Psoas muscle (tissue), 8 donors: ENCODE results near the gene SNCB. TPM values are rescaled to one million over a fixed set of nuclear protein-coding genes. Genes with fewer than 3 reads are reported as not detected.
A peak's percentile ranks its signal among the peaks of the same experiment; 100 is the strongest.

ENCODE experiments used
- ATAC-seq, 4 donors: fragments of 200-7000 bp; cut with Tn5 transposase; one replicate each; pipeline ENCODE4 v1.9.1; 2020; ENCODE audit warnings: moderate library complexity in 3 of 4, mild to moderate bottlenecking in 2 of 4
- DNase-seq, 2 donors: peaks; one replicate each; pipeline ENCODE4 v3.0.0-alpha.2; 2020
- H3K27ac ChIP-seq: fragments of 200-600 bp; one replicate; pipeline ENCODE4 v1.8.0; 2022
- H3K27me3 ChIP-seq, 3 donors: fragments of 200-600 bp in 1 of 3; one replicate each; pipeline versions ENCODE4 v1.6.1 to v1.8.0; 2013 to 2022; ENCODE audit warnings: low read length in 2 of 3, mild to moderate bottlenecking in 2 of 3, moderate library complexity in 1 of 3; ENCODE audit not compliant: insufficient read depth in 3 of 3
- H3K36me3 ChIP-seq, 2 donors: fragments of 200-600 bp in 1 of 2; one replicate each; pipeline versions ENCODE4 v1.6.1 to v1.8.0; 2013 to 2022; ENCODE audit warnings: low read depth in 1 of 2, mild to moderate bottlenecking in 1 of 2, moderate library complexity in 1 of 2; ENCODE audit not compliant: insufficient read depth in 1 of 2
- H3K4me1 ChIP-seq: fragments of 200-600 bp; one replicate; pipeline ENCODE4 v1.8.0; 2022
- H3K4me3 ChIP-seq: fragments of 200-600 bp; one replicate; pipeline ENCODE4 v1.8.0; 2022; ENCODE audit warnings: mild to moderate bottlenecking
- H3K9me3 ChIP-seq: fragments of 200-600 bp; one replicate; pipeline ENCODE4 v1.8.0; 2022
- CTCF ChIP-seq: fragments of 200-600 bp; IDR thresholded peaks from one replicate; pipeline ENCODE4 v1.8.0; 2022; ENCODE audit warnings: antibody characterized with exemption
- WGBS, 3 donors: extraction: QIAGEN DNeasy Blood & Tissue Kit; methylation state at CpG; one replicate each; pipeline versions ENCODE4 v1.1.6 to v1.1.7; 2013; 5-methylcytosine and 5-hydroxymethylcytosine counted together
- intact Hi-C, 2 donors: fragments of 100-400 bp; cut with DNase I; formaldehyde crosslinking; loops; one replicate each; pipeline versions ENCODE4 v1.11.0 to v1.14.2; 2022
- polyA plus RNA-seq, 3 donors: library from polyadenylated mRNA; stranded (reverse); fragments of 200-250 nt; gene quantifications; one replicate each; pipeline ENCODE4 v1.2.3, GENCODE V29; 2013
- total RNA-seq, 4 donors: library from RNA; stranded (reverse); fragmentation: NEBNext Ultra II Directional in 2 of 4; extraction: Animal tissue kit (Norgen Biotek cat#: 25700) in 2 of 4; gene quantifications; one replicate each; pipeline versions ENCODE4 v1.2.1 to v1.2.4, GENCODE V29; 2021 to 2023
- donor health status: healthy with polysubstance abuse.
- donor health status: DM: no; HTN: no; CAD: no; lungs with moderate emphysema.
- donor health status: Bipolar disorder and iron deficiency.
- donor health status: healthy.
- donor health status: DM: yes; HTN: yes; CAD: no.
- donor health status: DM: no; HTN: no; CAD: no.
- donor health status: DM: no; HTN: no; CAD: no.
- donor health status: DM: yes; HTN: yes; CAD: no.

The SNCB gene
- total and polyA plus RNA-seq, 7 donors, result 0.32 to 1.2 (median 0.42) TPM

DNA sequence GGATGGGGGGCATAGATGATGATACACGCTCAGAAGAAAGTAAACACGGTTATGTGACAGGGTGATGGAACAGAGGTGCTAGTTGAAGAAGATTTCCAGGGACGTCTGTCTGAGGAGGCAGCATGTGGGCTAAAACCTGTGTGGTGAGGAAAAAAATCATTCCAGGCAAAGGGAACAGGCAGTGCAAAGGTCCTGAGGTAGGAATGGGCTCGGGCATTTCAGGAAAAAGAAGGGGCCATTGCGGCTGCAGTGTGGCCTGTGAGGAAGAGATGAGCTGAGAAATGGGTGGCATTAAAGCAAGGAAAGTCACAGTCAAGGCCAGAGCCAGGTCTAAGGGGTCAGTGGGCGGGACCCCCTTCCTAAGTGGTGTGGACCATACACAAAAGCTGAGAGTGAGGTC, 35.2 kb upstream of the SNCB start:
- H3K4me1 ChIP-seq, result peaks cover 3% of the 10 kb centered on the region
- no peak overlapping the region for H3K27ac ChIP-seq
- no peak for ATAC-seq
- WGBS, 3 donors, result 87 to 91% (median 89%) methylated on average over 6 of the region's 6 CpGs
- no peak for TF ChIP-seq CTCF
- no peaks in the 10 kb centered on the region for H3K36me3 ChIP-seq
- intact Hi-C loops, result no loop called here
- no peak for DNase-seq
- no peaks in the 10 kb centered on the region for H3K9me3 ChIP-seq
- H3K4me3 ChIP-seq, result no peak overlapping the region
- H3K27me3 ChIP-seq, result peaks cover 0 to 47% (median 0%) of the 10 kb centered on the region in 3 donors

GRCh38 chr5:176664886-176665285, 34.6 kb upstream of the SNCB start:
- intact Hi-C loops, result loop anchor here in 1 of 2 donors (5.0 kb wide), 1 partner anchor 142 kb away; no protein-coding TSS in a partner anchor
- ATAC-seq (no peak), DNase-seq (peak in 1 of 2 donors; percentile 38)
- no peaks in the 10 kb centered on the region for H3K36me3 ChIP-seq
- H3K27ac ChIP-seq, result no peak overlapping the region
- H3K4me1 ChIP-seq, result peaks cover 3% of the 10 kb centered on the region
- H3K27me3 ChIP-seq, result peaks cover 0 to 46% (median 0%) of the 10 kb centered on the region in 3 donors
- H3K4me3 ChIP-seq, result no peak overlapping the region
- no peak for TF ChIP-seq CTCF
- H3K9me3 ChIP-seq, result no peaks in the 10 kb centered on the region
- WGBS, 3 donors, result 18 to 24% (median 21%) methylated on average over 19 of the region's 19 CpGs

- intact Hi-C loops, result loop anchor here in 1 of 2 donors (5.0 kb wide), 1 partner anchor 143 kb away; no protein-coding TSS in a partner anchor
- Histone ChIP-seq H3K4me3 (no peak overlapping the region), H3K4me1 (peaks cover 3% of the 10 kb centered on the region), H3K27me3 (peaks cover 0 to 42% (median 0%) of the 10 kb centered on the region in 3 donors), H3K27ac (no peak overlapping the region), H3K36me3 (no peaks in the 10 kb centered on the region), H3K9me3 (no peaks in the 10 kb centered on the region)
- ATAC-seq (no peak), DNase-seq (peak in 1 of 2 donors; percentile 19)
- WGBS, 3 donors, result 14 to 26% (median 19%) methylated on average over 5 to 6 of the region's 6 CpGs
- no peak for TF ChIP-seq CTCF
Measured at GRCh38 chr5:176664479-176664878, 34.1 kb upstream of the SNCB start.

- intact Hi-C loops, result loop anchor here in 1 of 2 donors (5.0 kb wide), 1 partner anchor 144 kb away; no protein-coding TSS in a partner anchor
- DNase-seq, result no peak
Measured at GRCh38 chr5:176663566-176663965, 33.2 kb upstream of the SNCB start.

More at GRCh38 chr5:176663566-176663965, 33.2 kb upstream of the SNCB start:
- ATAC-seq, result no peak
- Histone ChIP-seq H3K4me1 (peaks cover 3% of the 10 kb centered on the region), H3K9me3 (no peaks in the 10 kb centered on the region), H3K36me3 (no peaks in the 10 kb centered on the region), H3K27me3 (peaks cover 0 to 35% (median 0%) of the 10 kb centered on the region in 3 donors), H3K27ac (no peak overlapping the region), H3K4me3 (no peak overlapping the region)
- TF ChIP-seq CTCF, result no peak
- WGBS, 3 donors, result 76 to 83% (median 83%) methylated on average over 10 of the region's 10 CpGs
